Stimulated activated naive CD8-positive, alpha-beta T cell treated with anti-CD3 and anti-CD28 coated beads, Interleukin-15, Interleukin-2, amounts not matched to agents 100 ng/mL and 50 ng/mL, for 24 hours (primary cell): ENCODE measurements around the gene GTPBP6.
"Not testable (repeated sequence)": the region's sequence is repeated elsewhere in the genome, so short reads cannot be mapped to it uniquely, and the experiment has no call there.

ENCODE experiments used
- H3K27ac Mint-ChIP-seq: one replicate; pipeline ENCODE4 v1.8.0; 2021; ENCODE audit warnings: mild to moderate bottlenecking, mixed read lengths
- H3K27me3 Mint-ChIP-seq: one replicate; pipeline ENCODE4 v1.8.0; 2021; ENCODE audit warnings: mixed read lengths
- H3K36me3 Mint-ChIP-seq: one replicate; pipeline ENCODE4 v1.8.0; 2021; ENCODE audit warnings: low read depth, mixed read lengths
- H3K4me1 Mint-ChIP-seq: one replicate; pipeline ENCODE4 v1.8.0; 2021; ENCODE audit warnings: low read depth, mixed read lengths
- H3K4me3 Mint-ChIP-seq: one replicate; pipeline ENCODE4 v1.8.0; 2021; ENCODE audit warnings: mild to moderate bottlenecking, mixed read lengths
- H3K9me3 Mint-ChIP-seq: one replicate; pipeline ENCODE4 v1.8.0; 2021; ENCODE audit warnings: mixed read lengths

Gene GTPBP6

GRCh38 chrX:305781-306613 is 12.6 kb downstream of the GTPBP6 start:
- not testable (repeated sequence) for H3K27ac Mint-ChIP-seq, H3K9me3 Mint-ChIP-seq, H3K4me3 Mint-ChIP-seq, H3K4me1 Mint-ChIP-seq, H3K27me3 Mint-ChIP-seq
- peaks cover 49% of the 10 kb centered on the region for H3K36me3 Mint-ChIP-seq

- Mint-ChIP-seq H3K27ac (no peak overlapping the region), H3K27me3 (no peaks in the 10 kb centered on the region), H3K4me1 (no peaks in the 10 kb centered on the region), H3K4me3 (no peak overlapping the region), H3K9me3 (no peaks in the 10 kb centered on the region), H3K36me3 (peaks cover 42% of the 10 kb centered on the region)
Measured at GRCh38 chrX:302975-303374, 15.6 kb downstream of the GTPBP6 start.

GRCh38 chrX:300334-300733 is 18.3 kb downstream of the GTPBP6 start:
- Mint-ChIP-seq H3K36me3 (peaks cover 39% of the 10 kb centered on the region), H3K9me3 (no peaks in the 10 kb centered on the region), H3K27ac (no peak overlapping the region), H3K27me3 (no peaks in the 10 kb centered on the region), H3K4me1 (no peaks in the 10 kb centered on the region), H3K4me3 (no peak overlapping the region)

- no peaks in the 10 kb centered on the region for H3K27me3 Mint-ChIP-seq
- H3K9me3 Mint-ChIP-seq = no peaks in the 10 kb centered on the region
- H3K4me3 Mint-ChIP-seq = no peak overlapping the region
- H3K36me3 Mint-ChIP-seq = peaks cover 26% of the 10 kb centered on the region
- no peak overlapping the region for H3K27ac Mint-ChIP-seq
- H3K4me1 Mint-ChIP-seq = no peaks in the 10 kb centered on the region
Measured at GRCh38 chrX:298993-299392, 19.6 kb downstream of the GTPBP6 start.

GRCh38 chrX:295136-295535 is 23.5 kb downstream of the GTPBP6 start:
- no peaks in the 10 kb centered on the region for H3K9me3 Mint-ChIP-seq
- no peak overlapping the region for H3K27ac Mint-ChIP-seq
- H3K4me3 Mint-ChIP-seq = no peak overlapping the region
- peaks cover 18% of the 10 kb centered on the region for H3K36me3 Mint-ChIP-seq
- H3K27me3 Mint-ChIP-seq = no peaks in the 10 kb centered on the region
- no peaks in the 10 kb centered on the region for H3K4me1 Mint-ChIP-seq

GRCh38 chrX:292900-293897 is 25.4 kb downstream of the GTPBP6 start:
- Mint-ChIP-seq H3K27me3 (no peaks in the 10 kb centered on the region), H3K4me1 (no peaks in the 10 kb centered on the region), H3K27ac (no peak overlapping the region), H3K4me3 (no peak overlapping the region), H3K36me3 (peaks cover 18% of the 10 kb centered on the region), H3K9me3 (no peaks in the 10 kb centered on the region)

- Mint-ChIP-seq H3K27me3 (no peaks in the 10 kb centered on the region), H3K4me1 (no peaks in the 10 kb centered on the region), H3K36me3 (peaks cover 15% of the 10 kb centered on the region), H3K9me3 (no peaks in the 10 kb centered on the region), H3K4me3 (no peak overlapping the region), H3K27ac (no peak overlapping the region)
Measured at GRCh38 chrX:291411-291901, 27.1 kb downstream of the GTPBP6 start.

GRCh38 chrX:290476-291166 is 28.0 kb downstream of the GTPBP6 start:
- Mint-ChIP-seq H3K27me3 (no peaks in the 10 kb centered on the region), H3K36me3 (peaks cover 13% of the 10 kb centered on the region), H3K9me3 (no peaks in the 10 kb centered on the region), H3K27ac (no peak overlapping the region), H3K4me3 (no peak overlapping the region), H3K4me1 (peaks cover 1% of the 10 kb centered on the region)

GRCh38 chrX:288561-288991 is 30.0 kb downstream of the GTPBP6 start:
- Mint-ChIP-seq H3K36me3 (peaks cover 20% of the 10 kb centered on the region), H3K27ac (no peak overlapping the region), H3K4me3 (no peak overlapping the region), H3K4me1 (peaks cover 10% of the 10 kb centered on the region), H3K9me3 (no peaks in the 10 kb centered on the region), H3K27me3 (no peaks in the 10 kb centered on the region)

GRCh38 chrX:287670-288069 is 30.9 kb downstream of the GTPBP6 start:
- Mint-ChIP-seq H3K4me1 (peaks cover 10% of the 10 kb centered on the region), H3K27ac (no peak overlapping the region), H3K4me3 (no peak overlapping the region), H3K27me3 (no peaks in the 10 kb centered on the region), H3K9me3 (no peaks in the 10 kb centered on the region), H3K36me3 (peaks cover 16% of the 10 kb centered on the region)

- H3K36me3 Mint-ChIP-seq = peaks cover 12% of the 10 kb centered on the region
- no peaks in the 10 kb centered on the region for H3K27me3 Mint-ChIP-seq
- H3K4me3 Mint-ChIP-seq = no peak overlapping the region
- H3K4me1 Mint-ChIP-seq = peaks cover 10% of the 10 kb centered on the region
- no peaks in the 10 kb centered on the region for H3K9me3 Mint-ChIP-seq
- H3K27ac Mint-ChIP-seq = peak overlapping the region; percentile 36
Measured at GRCh38 chrX:285076-285677, 33.4 kb downstream of the GTPBP6 start.

- H3K4me3 Mint-ChIP-seq = peak overlapping the region; percentile 89
- H3K27ac Mint-ChIP-seq = peak overlapping the region; percentile 95
- H3K4me1 Mint-ChIP-seq = peaks cover 22% of the 10 kb centered on the region
- no peaks in the 10 kb centered on the region for H3K9me3 Mint-ChIP-seq
- H3K36me3 Mint-ChIP-seq = peaks cover 12% of the 10 kb centered on the region
- H3K27me3 Mint-ChIP-seq = no peaks in the 10 kb centered on the region
Measured at GRCh38 chrX:283115-283845, 35.3 kb downstream of the GTPBP6 start.

- not testable (repeated sequence) for H3K27ac Mint-ChIP-seq, H3K27me3 Mint-ChIP-seq, H3K9me3 Mint-ChIP-seq
- Mint-ChIP-seq H3K4me1 (peaks cover 24% of the 10 kb centered on the region), H3K4me3 (peak overlapping the region; percentile 58), H3K36me3 (peaks cover 12% of the 10 kb centered on the region)
Measured at GRCh38 chrX:282000-282681, 36.5 kb downstream of the GTPBP6 start.
